GM12801 (cell line): ENCODE measurements around the gene ZFPL1.

Experiments
- TF ChIP-seq, protein P1 (sequence below): IDR thresholded peaks from one replicate; pipeline ENCODE4 v1.5.1; 2011; ENCODE audit warnings: control low read depth; ENCODE audit not compliant: insufficient read length; ENCODE audit errors: extremely low read depth

Gene ZFPL1

DNA sequence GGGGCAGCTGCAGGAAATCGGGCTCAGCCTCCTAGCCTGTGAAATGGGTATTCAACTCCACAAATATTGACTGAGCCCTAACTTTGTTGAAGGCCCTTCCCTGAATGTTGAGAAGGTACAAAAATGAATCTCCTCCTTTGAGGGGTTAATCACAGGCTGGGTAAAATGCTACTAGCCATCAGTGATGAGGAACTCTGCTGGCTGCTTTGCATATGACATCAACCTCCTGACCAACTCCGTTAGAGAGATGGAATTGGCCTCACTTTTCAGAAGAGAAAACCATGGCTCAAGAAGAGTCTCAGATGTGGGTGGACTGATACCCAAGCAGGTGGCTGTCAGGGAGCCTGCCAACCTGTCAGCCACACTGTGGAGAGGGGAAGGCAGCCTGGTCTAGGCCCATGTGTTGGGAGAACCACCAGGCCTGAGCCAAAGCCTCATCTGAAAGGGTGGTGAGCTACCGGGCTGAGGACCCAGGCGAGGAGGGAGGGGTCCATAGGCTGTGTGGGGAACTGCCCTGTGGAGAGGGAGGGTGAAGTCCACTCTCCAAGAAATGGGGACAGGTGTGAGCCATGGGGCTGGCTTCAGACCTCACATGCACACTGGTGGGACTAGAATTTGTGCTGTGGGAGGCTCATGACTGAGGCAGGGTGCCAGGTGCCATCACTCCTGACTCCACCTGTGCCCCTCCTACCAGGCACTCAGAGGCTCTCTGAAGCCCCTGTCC, 12.0 kb upstream of the ZFPL1 start:
- TF ChIP-seq, protein P1, sequence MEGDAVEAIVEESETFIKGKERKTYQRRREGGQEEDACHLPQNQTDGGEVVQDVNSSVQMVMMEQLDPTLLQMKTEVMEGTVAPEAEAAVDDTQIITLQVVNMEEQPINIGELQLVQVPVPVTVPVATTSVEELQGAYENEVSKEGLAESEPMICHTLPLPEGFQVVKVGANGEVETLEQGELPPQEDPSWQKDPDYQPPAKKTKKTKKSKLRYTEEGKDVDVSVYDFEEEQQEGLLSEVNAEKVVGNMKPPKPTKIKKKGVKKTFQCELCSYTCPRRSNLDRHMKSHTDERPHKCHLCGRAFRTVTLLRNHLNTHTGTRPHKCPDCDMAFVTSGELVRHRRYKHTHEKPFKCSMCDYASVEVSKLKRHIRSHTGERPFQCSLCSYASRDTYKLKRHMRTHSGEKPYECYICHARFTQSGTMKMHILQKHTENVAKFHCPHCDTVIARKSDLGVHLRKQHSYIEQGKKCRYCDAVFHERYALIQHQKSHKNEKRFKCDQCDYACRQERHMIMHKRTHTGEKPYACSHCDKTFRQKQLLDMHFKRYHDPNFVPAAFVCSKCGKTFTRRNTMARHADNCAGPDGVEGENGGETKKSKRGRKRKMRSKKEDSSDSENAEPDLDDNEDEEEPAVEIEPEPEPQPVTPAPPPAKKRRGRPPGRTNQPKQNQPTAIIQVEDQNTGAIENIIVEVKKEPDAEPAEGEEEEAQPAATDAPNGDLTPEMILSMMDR, result no peak

DNA sequence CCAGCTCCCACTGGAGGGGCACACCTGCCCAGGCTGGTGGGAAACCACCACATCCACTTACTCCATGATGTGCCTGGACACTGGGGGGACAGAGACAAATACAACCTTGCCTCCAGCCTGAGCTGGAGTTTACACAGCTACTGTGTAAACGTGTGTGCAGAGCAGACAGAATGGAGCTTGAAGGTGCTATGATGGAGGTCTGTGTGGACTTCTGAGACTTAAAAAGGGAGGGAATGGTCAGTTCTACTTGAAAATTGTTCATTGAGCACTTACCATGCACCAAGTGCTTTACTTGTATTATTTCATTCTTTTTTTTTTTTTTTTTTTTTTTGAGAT, 11.4 kb upstream of the ZFPL1 start:
- TF ChIP-seq, protein P1, result no peak

DNA sequence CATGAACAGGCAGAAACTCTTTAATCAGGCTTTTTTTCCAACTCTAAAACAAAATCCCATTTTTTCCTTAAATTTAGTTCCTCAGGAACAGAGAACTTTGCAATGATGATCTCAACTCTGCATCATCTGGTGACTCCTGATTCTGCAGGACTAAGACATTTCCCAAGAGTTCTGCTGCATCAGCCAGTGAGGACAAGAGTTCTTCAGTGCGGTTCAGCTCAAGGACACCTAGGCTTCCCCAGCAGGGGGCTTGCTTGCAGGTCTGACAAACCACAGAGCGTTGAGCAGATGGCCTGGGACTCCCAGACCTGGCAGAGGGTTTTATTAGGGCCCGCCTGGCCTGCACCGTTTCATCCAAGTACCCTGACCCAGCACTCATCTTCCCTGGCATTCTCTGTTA, 6.6 kb upstream of the ZFPL1 start:
- TF ChIP-seq, protein P1, result no peak

DNA sequence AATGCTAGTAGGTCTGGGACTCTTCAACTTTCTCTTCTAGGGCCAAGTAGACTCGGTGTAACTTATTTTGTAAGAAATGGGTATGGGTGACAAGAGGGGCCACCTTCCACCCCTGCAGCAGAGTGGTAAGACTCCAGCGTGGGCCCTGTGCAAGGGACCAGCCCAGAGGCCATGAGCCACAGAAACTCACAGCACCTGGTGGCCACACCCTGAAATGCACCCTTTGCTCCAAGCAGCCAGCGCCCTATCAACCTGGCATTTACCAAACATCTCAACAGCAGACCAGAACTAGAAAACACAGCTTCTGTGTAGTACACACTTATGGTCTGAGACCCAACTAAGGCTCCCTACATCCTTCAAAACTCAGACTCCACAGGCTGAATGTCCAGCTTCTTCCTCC, 5.9 kb upstream of the ZFPL1 start:
- TF ChIP-seq, protein P1, result no peak

DNA sequence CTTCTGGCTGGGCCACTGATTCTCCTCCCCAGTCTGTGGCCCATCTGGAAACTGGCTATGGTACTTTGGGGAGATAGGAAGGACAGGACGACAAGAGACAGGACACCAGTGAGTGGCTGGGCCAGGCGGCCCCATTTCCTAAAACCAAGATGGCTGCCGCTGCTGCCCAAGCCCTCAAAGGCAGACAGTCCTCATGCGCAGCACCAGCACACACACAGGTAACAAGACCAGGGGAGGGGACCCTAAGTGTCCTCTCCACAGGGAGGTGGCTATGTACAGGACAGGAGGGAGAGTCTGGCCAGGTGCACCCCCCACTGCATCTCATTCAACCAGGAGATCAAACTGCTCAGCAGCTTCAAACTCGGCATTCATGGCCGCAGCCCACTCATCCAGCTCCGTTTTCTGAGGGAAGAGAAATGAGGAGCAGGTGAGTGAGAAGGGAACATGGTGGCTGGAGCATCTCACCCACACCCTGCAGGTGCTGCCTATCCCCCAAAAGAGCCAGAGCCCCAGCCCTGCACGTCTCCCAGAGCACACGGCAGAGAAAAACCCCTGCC, 5.2 kb upstream of the ZFPL1 start:
- TF ChIP-seq, protein P1, result no peak

DNA sequence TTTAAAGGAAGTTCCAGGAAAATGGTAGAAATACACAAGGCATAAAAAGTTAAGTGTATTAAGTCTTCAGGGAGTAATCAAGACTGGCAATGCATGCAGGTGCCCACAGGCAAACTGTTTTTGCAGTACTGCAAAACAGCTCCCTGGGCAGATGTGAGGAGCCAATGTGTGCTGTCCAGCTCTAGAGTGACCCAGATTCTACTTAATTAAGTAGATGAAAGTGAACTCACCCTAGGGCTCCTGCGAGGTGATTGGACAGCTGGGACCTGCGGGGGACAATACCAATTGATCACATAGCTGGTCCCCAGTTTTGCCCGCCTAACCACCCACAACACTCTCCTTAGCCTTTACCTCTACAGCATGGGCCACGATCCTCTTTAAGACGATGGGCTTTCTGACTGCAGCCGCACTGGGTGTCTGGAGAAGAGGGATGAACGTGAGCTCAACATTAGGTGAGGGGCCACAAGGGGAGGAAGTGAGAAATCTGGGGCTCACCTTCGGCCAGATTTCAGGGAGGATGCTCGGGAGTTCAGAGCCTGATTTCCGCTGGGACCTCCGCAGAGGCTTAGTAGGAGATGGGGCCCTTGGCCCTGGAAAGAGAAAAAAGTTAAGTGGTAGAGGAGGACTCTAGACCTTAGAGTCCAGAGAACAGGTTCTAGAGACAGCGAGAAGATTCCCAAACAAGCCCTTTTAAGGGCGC, 738 bp upstream of the ZFPL1 start:
- TF ChIP-seq, protein P1, result no peak

DNA sequence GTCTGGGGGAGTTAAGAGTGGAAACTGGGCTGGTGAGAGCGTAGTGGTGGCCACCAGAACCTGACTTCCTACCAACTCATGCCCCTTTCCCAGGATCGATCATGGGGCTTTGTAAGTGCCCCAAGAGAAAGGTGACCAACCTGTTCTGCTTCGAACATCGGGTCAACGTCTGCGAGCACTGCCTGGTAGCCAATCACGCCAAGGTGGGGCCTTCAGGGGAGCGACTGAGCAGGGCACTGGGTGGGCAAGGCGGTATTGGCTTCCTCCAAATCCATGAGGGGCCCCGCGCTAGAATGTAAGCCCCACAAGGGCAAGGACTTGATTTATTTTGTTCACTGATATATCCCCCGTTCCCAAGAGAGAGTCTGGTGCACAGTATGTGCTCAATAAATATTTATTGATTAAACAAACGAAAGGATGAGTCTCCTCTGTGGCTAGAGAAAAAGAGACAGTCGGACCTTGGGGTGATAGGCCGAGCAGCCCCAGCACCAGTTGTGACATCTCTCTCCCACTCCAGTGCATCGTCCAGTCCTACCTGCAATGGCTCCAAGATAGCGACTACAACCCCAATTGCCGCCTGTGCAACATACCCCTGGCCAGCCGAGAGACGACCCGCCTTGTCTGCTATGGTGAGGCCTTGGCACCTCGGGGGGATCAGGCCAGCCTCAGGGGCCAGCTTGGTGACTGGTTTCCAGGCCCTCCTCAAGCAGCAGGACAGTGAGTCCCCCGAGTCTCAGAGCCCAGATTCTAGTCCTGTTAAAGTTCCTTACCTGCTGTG, 765 bp downstream of the ZFPL1 start:
- TF ChIP-seq, protein P1, result no peak
